HG03025 (cell line): Measurements from ENCODE around the gene LYPD6.

Experiments used
- ATAC-seq: cut with Tn5 transposase; IDR thresholded peaks from one replicate; pipeline ENCODE4 v1.9.1; 2021; ENCODE audit warnings: mild to moderate bottlenecking, moderate library complexity; ENCODE audit not compliant: unreplicated experiment, low FRiP score

The LYPD6 gene

GRCh38 chr2:149399934-149400615, 69.7 kb downstream of the LYPD6 start:
- no peak for ATAC-seq

- no peak for ATAC-seq
Measured at GRCh38 chr2:149400997-149401396, 70.6 kb downstream of the LYPD6 start.

- ATAC-seq, result no peak
Measured at GRCh38 chr2:149409506-149409905, 79.1 kb downstream of the LYPD6 start.

- no peak for ATAC-seq
Measured at GRCh38 chr2:149410701-149411484, 80.5 kb downstream of the LYPD6 start.

GRCh38 chr2:149413487-149413886, 83.1 kb downstream of the LYPD6 start:
- no peak for ATAC-seq

GRCh38 chr2:149415086-149415485, 84.7 kb downstream of the LYPD6 start:
- no peak for ATAC-seq

- ATAC-seq, result no peak
Measured at GRCh38 chr2:149418065-149418464, 87.7 kb downstream of the LYPD6 start.

GRCh38 chr2:149420053-149420963, 89.9 kb downstream of the LYPD6 start:
- no peak for ATAC-seq

- ATAC-seq, result no peak
Measured at GRCh38 chr2:149421791-149422190, 91.4 kb downstream of the LYPD6 start.

GRCh38 chr2:149422337-149422990, 92.1 kb downstream of the LYPD6 start:
- ATAC-seq, result no peak

- ATAC-seq, result no peak
Measured at GRCh38 chr2:149422991-149423338, 92.6 kb downstream of the LYPD6 start.

- ATAC-seq, result no peak
Measured at GRCh38 chr2:149423630-149424029, 93.2 kb downstream of the LYPD6 start.

GRCh38 chr2:149427387-149427786, 97.0 kb downstream of the LYPD6 start:
- ATAC-seq, result no peak

GRCh38 chr2:149428783-149429182, 98.4 kb downstream of the LYPD6 start:
- ATAC-seq, result no peak

- ATAC-seq, result no peak
Measured at GRCh38 chr2:149430743-149431736, 100.7 kb downstream of the LYPD6 start.

GRCh38 chr2:149438330-149438960, 108.1 kb downstream of the LYPD6 start:
- ATAC-seq, result peak; percentile 70

GRCh38 chr2:149441255-149441654, 110.9 kb downstream of the LYPD6 start:
- no peak for ATAC-seq

GRCh38 chr2:149442346-149442745, 112.0 kb downstream of the LYPD6 start:
- ATAC-seq, result no peak

- no peak for ATAC-seq
Measured at GRCh38 chr2:149443150-149443549, 112.8 kb downstream of the LYPD6 start.
